Measurements from ENCODE around the gene CLECL1.

- TF ChIP-seq CTCF (IDR thresholded peaks at IDR 0.05) (no peak), POLR2A (IDR thresholded peaks at IDR 0.05) (no peak)
Observed at GRCh38 chr12:9759694-9760093, 26.8 kb upstream of the CLECL1 start.
